ENCODE measurements around the gene ZNF341.

Gene ZNF341

DNA sequence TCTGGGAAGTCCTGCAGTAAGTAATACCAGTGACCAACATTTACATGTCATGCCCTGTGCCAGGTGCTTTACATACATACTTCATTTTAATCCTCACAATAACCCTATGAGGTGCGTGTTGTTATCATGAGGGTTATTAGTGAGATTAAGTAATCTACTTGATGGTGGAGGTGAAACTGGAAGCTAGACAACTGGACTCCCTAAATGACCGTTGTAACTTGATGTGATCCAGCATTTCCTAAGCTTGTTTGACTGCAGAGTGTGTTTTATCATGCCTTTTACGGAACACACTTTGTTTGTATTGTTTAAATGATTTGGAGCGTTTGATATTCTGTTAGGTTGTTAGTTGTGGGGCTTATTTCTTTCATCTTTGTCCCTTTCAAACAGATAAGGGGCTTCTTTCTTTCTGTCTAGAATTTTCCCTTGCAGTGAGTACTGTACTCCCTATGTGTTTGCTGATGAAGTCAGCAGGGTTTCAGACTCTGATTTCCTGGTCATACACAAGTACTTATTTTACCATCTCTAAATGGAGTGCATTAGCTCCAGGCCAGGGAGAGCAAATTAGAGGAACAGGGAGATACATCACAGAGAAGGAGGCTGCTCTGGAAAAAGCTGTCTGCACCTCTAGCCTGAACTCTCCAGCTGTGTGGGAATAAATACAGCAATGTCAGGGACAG lies 109.1 kb downstream of the ZNF341 start:
- DNase-seq (ENCODE audit: low read depth in 1 of 2, low spot score in 1 of 2) = no peak

GRCh38 chr20:33841436-33841799 lies 109.6 kb downstream of the ZNF341 start:
- DNase-seq (ENCODE audit: low read depth in 1 of 2, low spot score in 1 of 2) = no peak
